Transverse colon (tissue), 4 donors: ENCODE data around the gene MCUB. TPM values are rescaled to one million over a fixed set of nuclear protein-coding genes. Genes with fewer than 3 reads are reported as not detected.

Experiments
- DNase-seq: peaks from one replicate; pipeline ENCODE4 v3.0.0-alpha.2; 2019
- H3K27ac ChIP-seq, 4 donors: fragments of 200-600 bp; sonication (generic); 2 replicates each; pipeline ENCODE4 v1.5.1; 2016 to 2018; ENCODE audit warnings: inconsistent platforms in 4 of 4
- H3K27me3 ChIP-seq: fragments of 200-600 bp; sonication (generic); 2 replicates; pipeline ENCODE4 v1.5.1; 2017; ENCODE audit warnings: inconsistent platforms
- H3K36me3 ChIP-seq, 4 donors: fragments of 200-600 bp; sonication (generic); 2 replicates each; pipeline ENCODE4 v1.5.1; 2017 to 2019; ENCODE audit warnings: inconsistent platforms in 4 of 4
- H3K4me1 ChIP-seq, 4 donors: fragments of 200-600 bp; sonication (generic); 2 replicates each; pipeline ENCODE4 v1.5.1; 2017 to 2020; ENCODE audit warnings: inconsistent platforms in 4 of 4
- H3K4me3 ChIP-seq, 4 donors: fragments of 200-600 bp; sonication (generic); 1 replicate in 1 of 4; 2 replicates in 3 of 4; pipeline versions ENCODE4 v1.5.1 to v1.6.1; 2017 to 2019; ENCODE audit warnings: inconsistent platforms in 4 of 4
- H3K9me3 ChIP-seq, 2 donors: fragments of 200-600 bp; sonication (generic); 2 replicates each; pipeline ENCODE4 v1.5.1; 2017 to 2019; ENCODE audit warnings: inconsistent platforms in 2 of 2
- CTCF ChIP-seq, 5 experiments: fragments of 200-600 bp in 3 of 5; fragments of 450-650 bp in 2 of 5; sonication (generic) in 3 of 5; IDR thresholded peaks; 1 replicate in 2 of 5; 2 replicates in 3 of 5; pipeline ENCODE4 v1.5.1; 2016 to 2017; ENCODE audit warnings: antibody characterized with exemption in 5 of 5, inconsistent platforms in 3 of 5, mild to moderate bottlenecking in 2 of 5, moderate library complexity in 1 of 5
- EP300 ChIP-seq: sonication (generic); formaldehyde crosslinking; IDR thresholded peaks from one replicate; pipeline ENCODE4 v1.6.1; 2017; ENCODE audit warnings: antibody characterized with exemption, low read depth
- POLR2A ChIP-seq: fragments of 450-650 bp; IDR thresholded peaks from one replicate; pipeline ENCODE4 v1.6.1; 2016; ENCODE audit warnings: antibody characterized with exemption, mild to moderate bottlenecking, moderate library complexity
- POLR2AphosphoS5 ChIP-seq, 3 donors: sonication (generic); formaldehyde crosslinking; IDR thresholded peaks; one replicate each; pipeline ENCODE4 v1.6.1; 2016; ENCODE audit warnings: antibody characterized with exemption in 3 of 3
- WGBS, 2 donors: methylation state at CpG; one replicate each; pipeline ENCODE4 v1.1.5; 2018; ENCODE audit warnings: low coverage in 1 of 2; 5-methylcytosine and 5-hydroxymethylcytosine counted together
- in situ Hi-C, 4 donors: fragments of 200-750 bp; cut with MboI; loops; one replicate each; pipeline versions ENCODE4 v1.15.0 to v1.15.1; 2017; ENCODE audit warnings: low sequenced_read_pairs in 3 of 4, low pct_ligation_motif_present in 1 of 4, low pct_unique_long_range_greater_than_20kb in 1 of 4
- intact Hi-C: fragments of 100-400 bp; cut with DNase I; formaldehyde crosslinking; loops from one replicate; pipeline ENCODE4 v1.15.1; 2023; ENCODE audit warnings: low total_unique reads
- total RNA-seq, 4 donors: library from RNA; depleted of rRNA; stranded (reverse); fragments of >200 nt; gene quantifications; one replicate each; pipeline ENCODE4 v1.1.0, GENCODE V29; 2016

MCUB gene
- total RNA-seq, 4 donors from 2014 or later: 4.6 to 15.7 (median 8.8) TPM

- no peaks in the 10 kb centered on the region for H3K36me3 ChIP-seq
- no peaks in the 10 kb centered on the region for H3K27me3 ChIP-seq
- in situ Hi-C loops: no loop called here
- no peak overlapping the region for H3K4me3 ChIP-seq
- H3K4me1 ChIP-seq: no peaks in the 10 kb centered on the region
- no peak for TF ChIP-seq CTCF (IDR thresholded peaks at IDR 0.05)
- TF ChIP-seq POLR2A: no peak
- TF ChIP-seq POLR2AphosphoS5 (IDR thresholded peaks at IDR 0.05): no peak
- TF ChIP-seq EP300: no peak
- H3K9me3 ChIP-seq: no peaks in the 10 kb centered on the region
- intact Hi-C loops: no loop called here
- H3K27ac ChIP-seq: no peak overlapping the region
- DNase-seq: no peak
- 90 to 97% methylated on average over 8 to 9 of the region's 9 CpGs for WGBS, 2 donors
These were observed 97.9 kb downstream of the MCUB start for GRCh38 chr4:109657854-109658418.

- intact Hi-C loops (no loop called here), in situ Hi-C loops (no loop called here)
- TF ChIP-seq POLR2A (no peak), EP300 (no peak), POLR2AphosphoS5 (IDR thresholded peaks at IDR 0.05) (no peak), CTCF (IDR thresholded peaks at IDR 0.05) (no peak)
- 84 to 86% methylated on average over 6 of the region's 6 CpGs for WGBS, 2 donors
- no peaks in the 10 kb centered on the region for H3K27me3 ChIP-seq
- DNase-seq: no peak
- no peaks in the 10 kb centered on the region for H3K36me3 ChIP-seq
- no peaks in the 10 kb centered on the region for H3K4me1 ChIP-seq
- H3K27ac ChIP-seq: no peak overlapping the region
- no peak overlapping the region for H3K4me3 ChIP-seq
- H3K9me3 ChIP-seq: no peaks in the 10 kb centered on the region
These were observed 98.9 kb downstream of the MCUB start for GRCh38 chr4:109658871-109659410.

GRCh38 chr4:109662116-109662515, 102.1 kb downstream of the MCUB start:
- no peak overlapping the region for H3K4me3 ChIP-seq
- WGBS, 2 donors: 67 to 80% methylated on average over 2 of the region's 2 CpGs
- no peak for TF ChIP-seq POLR2AphosphoS5 (IDR thresholded peaks at IDR 0.05)
- TF ChIP-seq POLR2A: no peak
- TF ChIP-seq EP300: no peak
- TF ChIP-seq CTCF (IDR thresholded peaks at IDR 0.05): no peak
- no peaks in the 10 kb centered on the region for H3K4me1 ChIP-seq
- in situ Hi-C loops: no loop called here
- no peaks in the 10 kb centered on the region for H3K36me3 ChIP-seq
- intact Hi-C loops: no loop called here
- no peak overlapping the region for H3K27ac ChIP-seq
- no peaks in the 10 kb centered on the region for H3K27me3 ChIP-seq
- no peak for DNase-seq
- no peaks in the 10 kb centered on the region for H3K9me3 ChIP-seq

DNA sequence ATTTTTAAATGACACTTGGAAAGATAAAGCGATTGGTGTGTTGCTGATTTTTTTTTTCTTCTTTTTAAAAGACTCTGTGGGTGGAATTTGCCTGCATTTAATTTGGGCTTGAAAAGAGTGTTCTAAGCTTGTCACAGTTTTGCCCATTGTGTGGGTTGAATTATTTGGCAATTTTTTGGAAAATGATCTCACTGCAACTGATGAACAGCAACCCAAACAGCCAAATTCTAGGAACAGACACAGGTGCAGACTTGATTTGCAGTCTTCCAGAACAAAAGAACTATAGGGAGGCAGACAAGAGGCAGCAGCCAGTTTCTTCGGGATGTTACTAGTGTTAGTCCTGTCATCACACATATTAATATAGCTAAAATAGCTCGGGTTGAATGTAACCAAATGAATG, 102.7 kb downstream of the MCUB start:
- Histone ChIP-seq H3K9me3 (no peaks in the 10 kb centered on the region), H3K36me3 (no peaks in the 10 kb centered on the region), H3K27me3 (no peaks in the 10 kb centered on the region), H3K27ac (no peak overlapping the region), H3K4me3 (no peak overlapping the region), H3K4me1 (no peaks in the 10 kb centered on the region)
- intact Hi-C loops: no loop called here
- no peak for DNase-seq
- in situ Hi-C loops: no loop called here
- WGBS, 2 donors: 76 to 98% methylated on average over 3 of the region's 3 CpGs
- no peak for TF ChIP-seq POLR2AphosphoS5 (IDR thresholded peaks at IDR 0.05)
- TF ChIP-seq EP300: no peak
- TF ChIP-seq CTCF (IDR thresholded peaks at IDR 0.05): no peak
- no peak for TF ChIP-seq POLR2A
